ENCODE results near the gene FAU. TPM values are rescaled to one million over a fixed set of nuclear protein-coding genes. Genes with fewer than 3 reads are reported as not detected.

The FAU gene
- total and polyA plus RNA-seq, 2 of the 13 experiments (the other 11 are each of a cell fraction or from before 2014, with no cell fraction given): 374 to 869 TPM

- no peak for TF ChIP-seq HNF1A (IDR thresholded peaks at IDR 0.05; ENCODE audit: low read depth)
- TF ChIP-seq HNF1A (CRISPR knock-in tag; IDR thresholded peaks at IDR 0.05; ENCODE audit: borderline replicate concordance): no peak
- TF ChIP-seq HNF1B (CRISPR knock-in tag; IDR thresholded peaks at IDR 0.05): no peak
- TF ChIP-seq ZBTB46 (CRISPR knock-in tag; IDR thresholded peaks at IDR 0.05; ENCODE audit: borderline replicate concordance): no peak
- no peak for TF ChIP-seq ZSCAN21 (CRISPR knock-in tag; IDR thresholded peaks at IDR 0.05; ENCODE audit: borderline replicate concordance)
- no peak for TF ChIP-seq HOXA3 (CRISPR knock-in tag; IDR thresholded peaks at IDR 0.05)
- TF ChIP-seq ZNF768 (CRISPR knock-in tag; IDR thresholded peaks at IDR 0.05): no peak
- no peak for TF ChIP-seq ZNF484 (CRISPR knock-in tag; IDR thresholded peaks at IDR 0.05; ENCODE audit: borderline replicate concordance, low read depth)
- TF ChIP-seq ARID2 (CRISPR knock-in tag; IDR thresholded peaks at IDR 0.05; ENCODE audit: borderline replicate concordance): no peak
- no peak for TF ChIP-seq ZBTB8A (CRISPR knock-in tag; IDR thresholded peaks at IDR 0.05; ENCODE audit: borderline replicate concordance, low read depth)
- TF ChIP-seq ELF1 (CRISPR knock-in tag; IDR thresholded peaks at IDR 0.05): no peak
- TF ChIP-seq RARA (CRISPR knock-in tag; IDR thresholded peaks at IDR 0.05): no peak
- no peak for TF ChIP-seq GABPB1 (CRISPR knock-in tag; IDR thresholded peaks at IDR 0.05)
- TF ChIP-seq ZNF788 (CRISPR knock-in tag; IDR thresholded peaks at IDR 0.05; ENCODE audit: borderline replicate concordance): no peak
- TF ChIP-seq RAD21 (CRISPR knock-in tag; IDR thresholded peaks at IDR 0.05): no peak
- no peak for TF ChIP-seq PHB2 (IDR thresholded peaks at IDR 0.05; ENCODE audit: partially characterized antibody)
- TF ChIP-seq NAIF1 (CRISPR knock-in tag; IDR thresholded peaks at IDR 0.05; ENCODE audit: borderline replicate concordance): no peak
- no peak for TF ChIP-seq ZNF746 (CRISPR knock-in tag; IDR thresholded peaks at IDR 0.05)
- TF ChIP-seq HINFP (CRISPR knock-in tag; IDR thresholded peaks at IDR 0.05; ENCODE audit: low read depth): no peak; the same call in 1 of the 2 replicates
- no peak for TF ChIP-seq HOXA5 (CRISPR knock-in tag; IDR thresholded peaks at IDR 0.05)
- TF ChIP-seq KLF12 (CRISPR knock-in tag; IDR thresholded peaks at IDR 0.05; ENCODE audit: borderline replicate concordance): no peak
These were observed 5.3 kb downstream of the FAU start (continued) for GRCh38 chr11:65116370-65117205.

Data from HepG2 (cell line).